Activated CD4-positive, CD25-positive, alpha-beta regulatory T cell (primary cell): ENCODE results near the gene KIF5A.
A peak's percentile ranks its signal among the peaks of the same experiment; 100 is the strongest.

Experiments used
- DNase-seq, 4 experiments: peaks; one replicate each; lab custom pipeline; 2025; lab: John Stamatoyannopoulos, UW

The KIF5A gene

DNA sequence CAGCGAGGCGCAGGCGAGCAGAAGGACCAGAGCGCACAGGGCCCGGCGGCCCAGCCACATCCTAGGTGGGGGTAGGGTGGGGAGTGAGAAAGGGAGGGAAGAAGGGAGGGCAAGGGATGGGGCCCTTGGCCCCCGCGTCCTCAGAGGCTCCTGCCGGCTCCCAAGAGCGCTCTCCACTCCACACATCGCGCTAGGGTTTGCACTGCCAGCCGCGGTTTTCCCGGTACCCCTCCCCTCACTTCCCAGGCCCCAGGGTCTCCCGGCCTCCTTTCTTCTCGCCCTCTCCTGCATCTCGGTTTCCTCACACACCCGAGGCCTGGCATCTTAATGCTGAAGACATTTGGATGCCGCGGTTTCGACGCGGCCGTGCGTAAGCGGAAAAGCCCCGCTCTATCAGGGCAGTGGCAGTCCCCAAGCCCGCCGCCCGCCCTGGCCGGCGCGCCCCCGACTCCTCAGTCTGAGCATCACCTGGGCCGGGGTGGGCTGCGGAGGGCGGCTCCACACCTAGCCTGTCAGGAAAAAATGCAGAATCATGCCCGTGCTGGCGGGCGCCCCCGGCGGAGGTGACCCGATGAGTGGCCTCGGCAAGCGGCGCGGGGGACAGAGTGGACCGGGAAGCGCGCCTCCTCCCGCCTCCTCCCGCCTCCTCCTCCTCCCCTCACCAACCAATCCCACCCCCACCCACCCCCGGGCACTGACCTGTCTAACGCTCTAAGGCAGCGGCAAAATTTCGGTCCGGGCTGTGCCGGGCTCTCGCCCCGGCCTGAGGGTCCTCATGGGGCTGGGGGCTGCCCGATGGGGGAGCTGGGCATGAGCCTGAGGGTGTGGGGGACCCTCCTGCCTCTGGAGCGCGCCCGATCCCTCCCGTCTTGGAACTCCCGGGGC is 82.5 kb downstream of the KIF5A start:
- no peak for DNase-seq

DNA sequence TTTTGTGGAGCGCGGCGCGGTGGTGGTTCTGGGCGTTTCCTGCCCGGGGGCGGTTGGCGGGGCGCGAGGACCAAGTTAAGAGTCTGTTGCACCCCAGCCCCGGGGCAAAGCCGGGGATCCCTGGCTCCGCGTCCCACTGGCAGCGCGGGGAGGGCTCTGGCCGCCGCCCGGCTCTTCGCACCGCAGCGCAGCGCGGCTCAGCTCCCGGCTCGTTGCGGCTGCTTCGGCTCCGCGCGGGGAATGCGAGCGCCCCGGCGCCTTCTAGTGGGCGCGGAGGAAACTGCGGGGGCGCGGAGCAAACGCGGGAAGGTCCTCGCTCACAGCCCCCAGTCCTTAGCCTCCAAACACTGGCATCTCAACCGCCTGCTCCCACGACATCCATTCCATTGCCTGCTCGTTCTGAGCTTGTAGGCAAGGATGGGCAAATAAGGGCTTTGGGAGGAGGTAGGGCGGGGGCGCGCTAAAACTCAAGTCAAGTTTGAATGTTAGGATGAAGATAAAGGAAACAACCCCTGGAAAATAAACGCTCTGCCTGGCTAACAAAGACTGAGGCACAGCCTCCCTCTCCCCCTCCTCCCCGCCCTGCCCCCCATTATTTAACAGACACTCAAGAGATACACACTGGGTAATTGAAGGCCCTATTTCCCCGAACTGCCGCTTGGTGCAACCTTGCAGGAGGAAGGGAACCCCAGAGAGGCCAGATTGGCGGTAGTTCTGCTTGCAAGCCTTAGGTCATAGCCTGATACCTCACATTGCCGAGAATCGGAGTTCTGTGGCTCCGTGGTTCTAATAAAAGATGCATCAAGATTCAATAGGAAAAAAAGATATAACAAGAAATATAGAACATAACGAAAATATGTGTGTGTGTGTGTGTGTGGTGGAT is 83.4 kb downstream of the KIF5A start, which contains the start of gene B4GALNT1:
B4GALNT1 (minus strand) TSS at position 244 of the 883 bp plus-strand sequence. CDS start 1,069 bp downstream, outside the sequence.
- DNase-seq: peak; percentile 26 to 50 (median 35)
